ENCODE data around the gene PLD4. TPM values are rescaled to one million over a fixed set of nuclear protein-coding genes. Genes with fewer than 3 reads are reported as not detected.
"Not testable (repeated sequence)": the region's sequence is repeated elsewhere in the genome, so short reads cannot be mapped to it uniquely, and the experiment has no call there.

The PLD4 gene
- total RNA-seq, 1 donor from 2014 or later, result 0.21 TPM

DNA sequence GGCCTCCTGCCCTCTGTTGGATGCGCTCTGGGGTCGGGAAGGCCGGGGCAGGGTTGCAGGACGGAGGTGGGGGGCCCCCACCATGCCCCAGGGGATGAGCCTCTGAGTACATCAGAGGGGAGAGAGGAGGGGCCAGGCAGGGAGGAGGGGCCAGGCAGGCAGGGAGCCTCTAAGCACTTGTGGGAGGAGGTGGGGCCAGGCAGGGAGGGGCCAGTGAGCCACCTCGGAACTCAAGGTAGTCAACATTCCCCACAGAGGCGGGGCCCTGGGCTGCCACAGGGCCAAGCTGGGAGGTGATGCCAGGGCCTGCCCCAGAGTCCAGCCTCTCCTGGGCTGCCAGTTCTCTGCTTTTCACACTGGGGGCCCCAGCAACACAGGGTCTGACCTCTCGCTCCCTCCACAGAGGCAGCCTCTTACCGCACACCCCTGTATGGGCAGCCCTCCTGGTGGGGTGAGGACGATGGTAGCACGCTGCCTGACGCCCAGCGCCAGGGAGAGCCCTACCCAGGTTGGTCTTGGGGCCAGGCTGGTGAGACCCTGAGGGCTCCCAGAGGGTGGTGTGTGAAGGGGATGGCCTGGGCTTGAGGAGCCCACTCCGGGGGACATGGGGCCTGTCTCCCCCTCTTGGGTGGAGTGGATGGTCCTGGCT lies 42.2 kb upstream of the PLD4 start:
- no peak overlapping the region for H3K27ac Mint-ChIP-seq
- H3K9me3 Mint-ChIP-seq, result no peaks in the 10 kb centered on the region
- no peak overlapping the region for H3K4me3 Mint-ChIP-seq
- DNase-seq (ENCODE audit: low spot score), result no peak
- intact Hi-C loops (cut with micrococcal nuclease), result no loop called here
- H3K4me1 Mint-ChIP-seq (ENCODE audit: low read depth), result no peaks in the 10 kb centered on the region
- H3K36me3 Mint-ChIP-seq (ENCODE audit: low read depth), result no peaks in the 10 kb centered on the region
- H3K27me3 Mint-ChIP-seq (ENCODE audit: insufficient read depth), result no peaks in the 10 kb centered on the region

DNA sequence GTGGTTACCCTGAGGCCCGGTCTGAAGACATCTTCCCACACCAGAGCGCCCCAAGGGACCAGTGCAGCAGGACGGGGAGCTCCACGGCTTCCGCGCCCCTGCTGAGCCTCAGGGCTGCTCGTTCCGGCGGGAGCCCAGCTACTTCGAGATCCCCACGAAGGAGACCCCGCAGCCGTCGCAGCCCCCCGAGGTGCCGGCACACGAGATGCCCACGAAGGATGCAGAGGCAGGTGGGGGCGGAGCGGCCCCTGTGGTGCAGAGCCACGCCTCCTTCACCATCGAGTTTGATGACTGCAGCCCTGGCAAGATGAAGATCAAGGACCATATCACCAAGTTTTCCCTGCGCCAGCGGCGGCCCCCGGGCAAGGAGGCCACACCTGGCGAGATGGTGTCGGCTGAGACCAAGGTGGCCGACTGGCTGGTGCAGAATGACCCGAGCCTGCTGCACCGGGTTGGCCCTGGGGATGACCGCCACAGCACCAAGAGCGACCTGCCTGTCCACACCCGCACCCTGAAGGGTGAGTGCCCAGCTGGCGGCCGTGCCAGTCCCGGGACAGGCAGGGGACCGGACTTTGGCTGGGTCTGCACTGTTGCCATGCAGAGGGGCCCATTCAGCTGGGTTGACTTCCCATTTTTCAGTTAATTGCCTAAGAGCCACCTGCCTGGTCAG lies 41.6 kb upstream of the PLD4 start:
- Mint-ChIP-seq H3K9me3 (no peaks in the 10 kb centered on the region), H3K4me3 (no peak overlapping the region), H3K4me1 (ENCODE audit: low read depth) (no peaks in the 10 kb centered on the region), H3K27me3 (ENCODE audit: insufficient read depth) (no peaks in the 10 kb centered on the region), H3K36me3 (ENCODE audit: low read depth) (no peaks in the 10 kb centered on the region), H3K27ac (no peak overlapping the region)
- intact Hi-C loops (cut with micrococcal nuclease), result no loop called here
- DNase-seq (ENCODE audit: low spot score), result no peak

DNA sequence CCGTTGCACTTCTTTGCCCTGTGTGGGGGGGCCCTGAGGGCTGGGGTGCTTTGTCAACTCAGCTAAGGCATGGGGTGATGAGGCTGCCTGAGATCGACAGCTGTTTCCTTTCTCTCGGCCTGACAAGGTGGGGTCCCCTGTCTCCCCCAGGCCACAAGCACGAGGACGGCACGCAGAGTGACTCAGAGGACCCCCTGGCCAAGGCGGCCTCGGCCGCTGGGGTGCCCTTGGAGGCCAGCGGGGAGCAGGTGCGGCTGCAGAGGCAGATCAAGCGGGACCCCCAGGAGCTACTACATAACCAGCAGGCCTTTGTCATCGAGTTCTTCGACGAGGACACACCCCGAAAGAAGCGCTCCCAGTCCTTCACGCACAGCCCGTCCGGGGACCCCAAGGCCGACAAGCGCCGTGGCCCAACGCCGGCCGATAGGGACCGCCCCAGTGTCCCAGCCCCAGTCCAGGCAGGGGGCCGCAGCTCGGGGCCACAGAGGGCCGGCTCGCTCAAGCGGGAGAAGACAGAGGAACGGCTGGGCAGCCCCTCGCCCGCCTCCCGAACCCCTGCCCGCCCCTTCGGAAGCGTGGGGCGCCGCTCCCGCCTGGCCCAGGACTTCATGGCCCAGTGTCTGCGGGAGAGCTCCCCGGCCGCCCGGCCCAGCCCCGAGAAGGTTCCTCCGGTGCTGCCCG lies 40.9 kb upstream of the PLD4 start:
- intact Hi-C loops (cut with micrococcal nuclease), result no loop called here
- H3K4me3 Mint-ChIP-seq, result no peak overlapping the region
- no peak for DNase-seq (ENCODE audit: low spot score)
- H3K36me3 Mint-ChIP-seq (ENCODE audit: low read depth), result no peaks in the 10 kb centered on the region
- no peaks in the 10 kb centered on the region for H3K9me3 Mint-ChIP-seq
- no peaks in the 10 kb centered on the region for H3K27me3 Mint-ChIP-seq (ENCODE audit: insufficient read depth)
- H3K27ac Mint-ChIP-seq, result no peak overlapping the region
- no peaks in the 10 kb centered on the region for H3K4me1 Mint-ChIP-seq (ENCODE audit: low read depth)

DNA sequence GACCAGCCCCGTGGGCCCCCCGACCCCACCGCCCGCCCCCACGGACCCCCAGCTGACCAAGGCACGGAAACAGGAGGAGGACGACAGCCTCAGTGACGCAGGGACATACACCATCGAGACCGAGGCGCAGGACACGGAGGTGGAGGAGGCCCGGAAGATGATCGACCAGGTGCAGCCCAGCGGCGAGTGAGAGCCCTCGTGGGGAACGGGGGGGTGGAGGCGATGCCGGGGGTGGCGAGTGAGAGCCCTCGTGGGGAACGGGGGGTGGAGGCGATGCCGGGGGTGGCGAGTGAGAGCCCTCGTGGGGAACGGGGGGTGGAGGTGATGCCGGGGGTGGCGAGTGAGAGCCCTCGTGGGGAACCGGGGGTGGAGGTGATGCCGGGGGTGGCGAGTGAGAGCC lies 40.3 kb upstream of the PLD4 start:
- H3K27me3 Mint-ChIP-seq (ENCODE audit: insufficient read depth), result not testable (repeated sequence)

DNA sequence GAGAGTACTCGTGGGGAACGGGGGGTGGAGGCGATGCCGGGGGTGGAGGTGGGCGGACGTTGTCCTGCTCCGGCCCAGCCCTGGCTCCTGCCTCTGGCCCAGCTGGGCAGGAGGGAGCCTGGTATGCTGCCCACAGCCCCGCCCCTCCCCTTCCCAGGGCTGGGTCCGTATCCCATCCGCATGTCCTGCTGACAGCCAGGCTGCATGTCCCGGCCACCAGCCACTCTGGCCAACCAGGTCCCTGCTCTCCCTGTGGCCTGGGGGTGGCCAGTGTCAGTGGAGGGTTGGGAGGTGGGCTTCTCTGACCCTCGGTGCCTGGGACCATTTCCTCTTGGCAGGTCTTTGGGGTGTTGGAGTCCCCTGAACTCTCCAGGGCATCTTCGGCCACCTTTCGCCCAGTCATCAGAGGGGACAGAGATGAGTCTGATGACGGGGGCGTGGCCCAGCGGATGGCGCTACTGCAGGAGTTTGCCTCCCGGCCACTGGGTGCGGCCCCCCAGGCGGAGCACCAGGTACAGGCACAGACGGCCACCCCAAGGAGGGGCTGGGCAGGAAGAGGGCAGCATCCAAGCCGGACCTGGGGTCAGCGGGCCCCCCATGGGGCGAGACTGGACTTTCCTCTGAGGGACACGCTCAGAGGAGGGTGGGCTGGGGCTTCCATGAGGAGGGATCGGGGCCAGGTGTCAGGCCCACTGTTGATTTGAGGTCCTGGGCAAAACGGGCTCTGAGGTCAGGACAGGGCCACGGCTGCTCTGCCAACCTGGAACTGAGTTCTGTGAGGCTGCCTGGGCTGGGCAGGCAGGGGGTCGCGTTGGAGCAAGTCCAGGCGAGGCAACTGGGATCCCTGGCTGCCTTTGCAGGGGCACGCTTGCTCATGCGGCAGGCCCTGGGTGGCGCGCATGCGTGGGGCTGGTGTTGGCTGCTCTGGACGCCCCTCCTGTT lies 39.4 kb upstream of the PLD4 start:
- Mint-ChIP-seq H3K27ac (no peak overlapping the region), H3K4me3 (no peak overlapping the region), H3K27me3 (ENCODE audit: insufficient read depth) (no peaks in the 10 kb centered on the region), H3K36me3 (ENCODE audit: low read depth) (no peaks in the 10 kb centered on the region), H3K4me1 (ENCODE audit: low read depth) (no peaks in the 10 kb centered on the region), H3K9me3 (no peaks in the 10 kb centered on the region)
- no peak for DNase-seq (ENCODE audit: low spot score)
- intact Hi-C loops (cut with micrococcal nuclease), result no loop called here

More for the DNA sequence above, 40.3 kb upstream of the PLD4 start:
- DNase-seq (ENCODE audit: low spot score); H3K4me1 Mint-ChIP-seq (ENCODE audit: low read depth); H3K36me3 Mint-ChIP-seq (ENCODE audit: low read depth); H3K27ac Mint-ChIP-seq; H3K9me3 Mint-ChIP-seq; H3K4me3 Mint-ChIP-seq; intact Hi-C loops (cut with micrococcal nuclease): not testable (repeated sequence)

DNA sequence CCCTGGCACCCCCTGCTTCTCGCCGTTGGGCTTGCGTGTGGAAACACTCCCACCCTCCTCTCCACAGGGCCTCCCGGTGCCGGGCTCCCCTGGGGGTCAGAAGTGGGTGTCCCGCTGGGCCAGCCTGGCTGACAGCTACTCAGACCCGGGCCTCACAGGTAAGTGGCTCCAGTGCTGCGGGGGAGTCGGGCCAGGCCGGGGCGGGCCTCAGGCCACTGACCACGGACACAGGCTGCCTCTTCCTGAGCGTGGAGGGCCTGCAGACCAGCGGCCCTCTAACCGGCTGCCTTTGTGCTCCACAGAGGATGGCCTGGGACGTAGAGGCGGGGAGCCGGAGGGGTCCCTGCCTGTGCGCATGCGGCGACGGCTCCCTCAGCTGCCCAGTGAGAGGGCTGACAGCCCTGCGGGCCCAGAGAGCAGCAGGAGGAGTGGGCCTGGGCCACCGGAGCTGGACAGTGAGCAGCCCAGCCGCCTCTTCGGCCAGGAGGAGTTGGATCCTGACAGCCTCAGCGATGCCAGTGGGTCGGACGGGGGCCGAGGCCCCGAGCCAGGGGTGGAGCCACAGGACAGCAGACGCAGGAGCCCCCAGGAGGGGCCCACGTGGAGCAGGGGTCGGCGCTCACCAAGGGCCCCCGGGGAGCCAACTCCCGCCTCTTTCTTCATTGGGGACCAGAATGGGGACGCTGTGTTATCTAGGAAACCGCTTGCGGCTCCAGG lies 38.5 kb upstream of the PLD4 start:
- Mint-ChIP-seq H3K27me3 (ENCODE audit: insufficient read depth) (no peaks in the 10 kb centered on the region), H3K27ac (no peak overlapping the region), H3K4me3 (no peak overlapping the region), H3K36me3 (ENCODE audit: low read depth) (no peaks in the 10 kb centered on the region), H3K9me3 (no peaks in the 10 kb centered on the region), H3K4me1 (ENCODE audit: low read depth) (no peaks in the 10 kb centered on the region)
- DNase-seq (ENCODE audit: low spot score), result no peak
- intact Hi-C loops (cut with micrococcal nuclease), result no loop called here

DNA sequence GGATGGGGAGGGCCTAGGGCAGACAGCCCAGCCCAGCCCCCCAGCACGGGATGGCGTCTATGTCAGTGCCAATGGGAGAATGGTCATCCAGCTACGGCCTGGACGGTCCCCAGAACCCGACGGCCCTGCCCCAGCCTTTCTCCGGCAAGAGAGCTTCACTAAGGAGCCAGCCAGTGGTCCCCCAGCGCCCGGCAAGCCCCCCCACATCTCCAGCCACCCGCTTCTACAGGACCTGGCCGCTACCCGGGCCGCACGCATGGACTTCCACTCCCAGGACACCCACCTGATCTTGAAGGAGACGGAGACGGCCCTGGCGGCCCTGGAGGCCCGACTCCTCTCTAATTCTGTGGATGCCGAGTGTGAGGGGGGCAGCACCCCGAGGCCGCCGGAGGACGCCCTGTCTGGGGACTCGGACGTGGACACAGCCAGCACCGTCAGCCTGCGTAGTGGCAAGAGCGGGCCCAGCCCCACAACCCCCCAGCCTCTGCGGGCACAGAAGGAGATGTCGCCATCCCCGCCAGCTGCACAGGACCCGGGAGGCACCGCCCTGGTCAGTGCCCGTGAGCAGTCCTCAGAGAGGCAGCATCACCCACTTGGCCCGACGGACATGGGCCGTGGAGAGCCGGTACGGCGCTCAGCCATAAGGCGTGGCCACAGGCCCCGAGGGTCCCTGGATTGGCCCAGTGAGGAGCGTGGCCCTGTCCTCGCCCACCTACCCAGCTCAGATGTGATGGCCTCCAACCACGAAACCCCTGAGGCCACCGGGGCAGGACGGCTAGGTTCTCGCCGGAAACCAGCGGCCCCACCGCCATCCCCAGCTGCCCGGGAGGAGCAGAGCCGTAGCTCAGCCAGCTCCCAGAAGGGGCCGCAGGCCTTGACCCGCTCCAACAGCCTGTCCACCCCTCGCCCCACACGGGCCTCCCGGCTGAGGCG lies 37.7 kb upstream of the PLD4 start:
- H3K27ac Mint-ChIP-seq, result no peak overlapping the region
- no peaks in the 10 kb centered on the region for H3K9me3 Mint-ChIP-seq
- no peak for DNase-seq (ENCODE audit: low spot score)
- H3K27me3 Mint-ChIP-seq (ENCODE audit: insufficient read depth), result no peaks in the 10 kb centered on the region
- no peak overlapping the region for H3K4me3 Mint-ChIP-seq
- no peaks in the 10 kb centered on the region for H3K36me3 Mint-ChIP-seq (ENCODE audit: low read depth)
- H3K4me1 Mint-ChIP-seq (ENCODE audit: low read depth), result no peaks in the 10 kb centered on the region
- intact Hi-C loops (cut with micrococcal nuclease), result no loop called here

DNA sequence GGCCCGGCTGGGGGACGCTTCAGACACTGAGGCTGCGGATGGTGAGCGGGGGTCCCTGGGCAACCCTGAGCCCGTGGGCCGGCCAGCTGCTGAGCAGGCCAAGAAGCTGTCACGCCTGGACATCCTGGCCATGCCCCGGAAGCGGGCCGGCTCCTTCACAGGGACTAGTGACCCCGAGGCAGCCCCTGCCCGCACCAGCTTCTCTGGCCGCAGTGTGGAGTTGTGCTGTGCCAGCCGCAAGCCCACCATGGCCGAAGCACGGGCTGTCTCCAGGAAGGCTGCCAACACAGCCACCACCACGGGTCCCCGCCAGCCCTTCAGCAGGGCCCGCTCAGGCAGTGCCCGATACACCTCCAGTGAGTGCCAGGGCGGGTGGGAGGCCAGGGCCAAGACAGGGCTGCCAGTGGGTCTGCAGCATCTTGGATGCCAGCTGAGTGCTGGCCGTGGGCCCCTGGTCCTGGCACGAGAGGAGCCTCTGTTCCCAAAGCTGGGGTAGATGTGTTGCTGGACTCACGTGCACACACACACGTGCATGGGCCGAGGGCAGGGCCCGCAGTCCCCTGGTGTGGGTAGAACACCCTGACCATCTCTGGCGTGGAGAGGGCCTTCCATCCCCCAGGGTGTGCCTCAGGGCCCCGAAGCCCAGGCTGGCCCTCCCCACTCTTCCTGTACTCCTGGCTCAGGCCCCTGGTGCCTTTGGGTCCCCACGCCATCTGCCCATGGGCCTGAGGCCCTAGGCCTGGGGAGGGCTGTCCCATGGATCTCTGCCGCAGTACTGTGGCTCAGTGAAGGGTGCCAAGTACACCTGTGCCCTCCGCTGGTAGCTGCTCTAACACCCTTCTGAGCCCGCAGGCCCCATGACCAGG lies 36.8 kb upstream of the PLD4 start:
- Mint-ChIP-seq H3K36me3 (ENCODE audit: low read depth) (no peaks in the 10 kb centered on the region), H3K27ac (no peak overlapping the region), H3K4me1 (ENCODE audit: low read depth) (no peaks in the 10 kb centered on the region), H3K9me3 (no peaks in the 10 kb centered on the region), H3K27me3 (ENCODE audit: insufficient read depth) (no peaks in the 10 kb centered on the region), H3K4me3 (no peak overlapping the region)
- intact Hi-C loops (cut with micrococcal nuclease), result no loop called here
- DNase-seq (ENCODE audit: low spot score), result no peak

DNA sequence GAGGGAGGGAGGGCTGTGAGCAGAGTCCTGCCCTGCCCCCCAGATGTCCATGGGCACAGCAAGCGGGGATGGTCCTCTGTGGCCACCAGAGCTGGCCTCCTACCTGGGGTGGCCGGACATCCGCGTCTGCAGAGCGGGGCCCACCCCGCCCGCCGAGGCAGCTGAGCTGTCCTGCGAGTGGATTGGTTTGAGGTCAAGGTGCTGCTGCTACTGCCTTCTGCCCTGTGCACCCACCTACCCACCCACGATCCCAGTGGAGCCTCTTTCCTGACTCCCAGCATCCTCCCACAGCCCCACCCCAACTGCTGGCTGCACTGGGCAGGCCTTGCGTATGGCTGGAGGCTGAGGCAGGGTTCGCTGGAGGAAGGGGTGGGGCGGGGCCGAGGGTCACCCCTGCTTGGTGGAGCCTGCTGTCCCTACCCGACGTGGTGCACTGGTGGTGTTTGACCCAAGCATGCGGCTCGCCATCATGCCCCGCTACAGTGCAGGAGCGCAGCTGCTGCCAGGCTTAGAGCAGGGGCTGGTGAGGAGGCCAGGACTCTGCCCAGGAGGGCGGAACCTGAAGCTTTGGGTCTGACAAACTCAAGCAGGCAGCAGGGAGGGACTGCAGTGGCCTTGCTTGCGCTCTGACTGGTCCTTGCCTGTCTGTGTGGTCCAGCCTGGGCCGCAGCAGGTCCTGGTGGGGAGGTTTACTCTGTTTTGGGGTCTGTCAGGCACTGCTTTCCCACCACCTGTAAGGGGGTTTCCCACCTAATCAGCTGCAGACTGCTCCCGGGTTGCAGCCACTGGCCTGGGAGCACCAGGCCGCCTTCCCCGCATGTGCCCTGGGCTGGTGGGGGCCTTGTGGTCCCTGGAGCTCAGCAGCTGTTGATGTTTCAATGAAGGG lies 35.9 kb upstream of the PLD4 start:
- H3K27me3 Mint-ChIP-seq (ENCODE audit: insufficient read depth), result no peaks in the 10 kb centered on the region
- H3K36me3 Mint-ChIP-seq (ENCODE audit: low read depth), result no peaks in the 10 kb centered on the region
- no peak overlapping the region for H3K4me3 Mint-ChIP-seq
- intact Hi-C loops (cut with micrococcal nuclease), result no loop called here
- no peak overlapping the region for H3K27ac Mint-ChIP-seq
- H3K9me3 Mint-ChIP-seq, result no peaks in the 10 kb centered on the region
- DNase-seq (ENCODE audit: low spot score), result no peak
- H3K4me1 Mint-ChIP-seq (ENCODE audit: low read depth), result no peaks in the 10 kb centered on the region

DNA sequence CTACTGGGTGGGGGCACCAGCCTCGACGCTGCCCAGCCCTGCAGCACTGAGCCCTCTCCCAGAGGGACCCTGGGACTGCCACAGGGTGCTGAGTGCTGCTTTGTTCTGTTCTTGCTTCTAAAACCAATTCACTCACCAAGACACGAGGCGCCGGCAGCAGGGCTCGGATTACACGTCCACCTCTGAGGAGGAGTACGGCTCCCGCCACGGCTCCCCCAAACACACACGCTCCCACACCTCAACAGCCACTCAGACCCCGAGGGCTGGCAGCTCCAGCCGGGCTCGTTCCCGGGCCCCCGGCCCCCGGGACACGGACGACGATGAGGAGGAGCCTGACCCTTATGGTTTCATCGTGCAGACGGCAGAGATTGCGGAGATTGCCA lies 35.3 kb upstream of the PLD4 start:
- DNase-seq (ENCODE audit: low spot score), result no peak
- no peaks in the 10 kb centered on the region for H3K4me1 Mint-ChIP-seq (ENCODE audit: low read depth)
- no peak overlapping the region for H3K4me3 Mint-ChIP-seq
- H3K27me3 Mint-ChIP-seq (ENCODE audit: insufficient read depth), result no peaks in the 10 kb centered on the region
- intact Hi-C loops (cut with micrococcal nuclease), result no loop called here
- no peaks in the 10 kb centered on the region for H3K9me3 Mint-ChIP-seq
- H3K36me3 Mint-ChIP-seq (ENCODE audit: low read depth), result no peaks in the 10 kb centered on the region
- H3K27ac Mint-ChIP-seq, result no peak overlapping the region

Data from activated T-helper 1 cell treated with anti-CD3 and anti-CD28 coated beads, Interleukin-12 subunit alpha, Interleukin-12 subunit beta, Interleukin-2, Interleukin-4 antibody, amounts not matched to agents 30 ng/mL and 10 ng/mL and 1 ng/mL, durations not matched to agents 14 hours and 24 hours and 36 hours (primary cell).